K562 (cell line): Measurements from ENCODE around the gene PDE8A. TPM values are rescaled to one million over a fixed set of nuclear protein-coding genes. Genes with fewer than 3 reads are reported as not detected.

Experiments
- ADNP ChIP-seq: fragments of 200-800 bp; sonication (Bioruptor generic); IDR thresholded peaks from 2 replicates; pipeline ENCODE4 v1.6.1; 2016; ENCODE audit warnings: missing genetic modification characterization, missing compliant biosample characterization
- ELF2 ChIP-seq: fragments of 250-450 bp; sonication (Bioruptor Pico); IDR thresholded peaks from 2 replicates; pipeline ENCODE4 v1.5.0; 2021; ENCODE audit warnings: mild to moderate bottlenecking
- MLLT1 ChIP-seq, 2 experiments: fragments of 450-650 bp; IDR thresholded peaks; 2 replicates each; pipeline ENCODE4 v1.6.1; 2016
- NCOA6 ChIP-seq: fragments of 450-650 bp; IDR thresholded peaks from 2 replicates; pipeline ENCODE4 v1.6.1; 2017; ENCODE audit warnings: mild to moderate bottlenecking
- NR3C1 ChIP-seq: sonication (generic); formaldehyde crosslinking; IDR thresholded peaks from 2 replicates; pipeline ENCODE4 v1.8.1; 2022; ENCODE audit warnings: missing genetic modification reagents
- PKNOX1 ChIP-seq: fragments of 450-650 bp; IDR thresholded peaks from 2 replicates; pipeline ENCODE4 v1.6.1; 2016
- RFX1 ChIP-seq: fragments of 450-650 bp; IDR thresholded peaks from 2 replicates; pipeline ENCODE4 v1.6.1; 2016; ENCODE audit warnings: mild to moderate bottlenecking, moderate library complexity
- SNRNP70 ChIP-seq: fragments of 200-400 bp; formaldehyde crosslinking; optimal IDR thresholded peaks from 2 replicates; pipeline ENCODE3; 2017; ENCODE audit warnings: low read depth, low read length
- SRSF3 ChIP-seq: fragments of 200-400 bp; formaldehyde crosslinking; IDR thresholded peaks from 2 replicates; pipeline ENCODE4 v1.6.1; 2016; ENCODE audit warnings: mild to moderate bottlenecking, low read length, moderate library complexity; ENCODE audit not compliant: insufficient read depth
- SRSF7 ChIP-seq: fragments of 200-400 bp; formaldehyde crosslinking; optimal IDR thresholded peaks from 2 replicates; pipeline ENCODE3; 2017; ENCODE audit warnings: mild to moderate bottlenecking, low read depth, low read length
- TEAD2 ChIP-seq: fragments of 450-650 bp; IDR thresholded peaks from 2 replicates; pipeline ENCODE4 v1.6.1; 2016; ENCODE audit warnings: missing genetic modification characterization, control low read depth, missing compliant biosample characterization
- ZBTB40 ChIP-seq, 2 experiments: fragments of 450-650 bp in 1 of 2; sonication (generic) in 1 of 2; formaldehyde crosslinking in 1 of 2; IDR thresholded peaks; 2 replicates each; pipeline versions ENCODE4 v1.7.1 to v1.9.0; 2016 to 2022; ENCODE audit warnings: inconsistent platforms in 1 of 2, mild to moderate bottlenecking in 1 of 2, missing genetic modification reagents in 1 of 2
- ZKSCAN1 ChIP-seq: fragments of 150-350 bp; IDR thresholded peaks from 2 replicates; pipeline ENCODE4 v1.6.1; 2016; ENCODE audit warnings: low read depth, low read length
- ZNF668 ChIP-seq: fragments of 250-450 bp; sonication (Bioruptor Pico); IDR thresholded peaks from 2 replicates; pipeline ENCODE4 v1.8.0; 2022; ENCODE audit warnings: mild to moderate bottlenecking, inconsistent platforms
- ZNF76 ChIP-seq: fragments of 250-450 bp; sonication (Bioruptor Pico); IDR thresholded peaks from 2 replicates; pipeline ENCODE4 v1.4.0; 2020; ENCODE audit warnings: mild to moderate bottlenecking, moderate library complexity, borderline replicate concordance
- polyA plus RNA-seq, 8 experiments: library from polyadenylated mRNA; depleted of rRNA in 4 of 8; stranded (reverse) in 5 of 8; unstranded in 3 of 8; fragments of >200 nt; fragmentation: Nextera tagmentation in 2 of 8; fragmentation: Illumina TruSeq in 1 of 8; extraction: Ambion mirVana in 2 of 8; extraction: Trizol in 1 of 8; gene quantifications; 2 replicates each; pipeline versions ENCODE4 v1.2.1 to v1.2.3, GENCODE V29; 2011 to 2014; ENCODE audit warnings: inconsistent platforms in 1 of 8, missing spikeins in 1 of 8
- total RNA-seq, 7 experiments: library from RNA; depleted of rRNA in 6 of 7; stranded (reverse); fragments of >200 nt in 6 of 7; fragmentation: Illumina TruSeq in 2 of 7; extraction: Trizol in 2 of 7; gene quantifications; 2 replicates each; pipeline versions ENCODE4 v1.2.1 to v1.2.3, GENCODE V29; 2011 to 2021; ENCODE audit warnings: low replicate concordance in 1 of 7

PDE8A gene
- total and polyA plus RNA-seq, 9 of the 15 experiments (the other 6 are each of a cell fraction or from before 2014, with no cell fraction given), result 5.9 to 40.3 (median 19.8) TPM

GRCh38 chr15:84960391-84961113 lies 21.1 kb upstream of the PDE8A start (continued):
- 0 out of 2 replicates have a peak, but pooled peaks have one; percentile 35 for TF ChIP-seq ZBTB40 (IDR thresholded peaks at IDR 0.05)
- TF ChIP-seq ZBTB40 (CRISPR knock-in tag; IDR thresholded peaks at IDR 0.05), result no peak
- no peak for TF ChIP-seq ZNF668 (CRISPR knock-in tag)
- TF ChIP-seq ZKSCAN1, result no peak
- TF ChIP-seq TEAD2, result no peak
- 0 out of 2 replicates have a peak, but pooled peaks have one; percentile 32 for TF ChIP-seq PKNOX1
- no peak for TF ChIP-seq RFX1
- TF ChIP-seq ADNP (tag), result peak; percentile 77
- no peak for TF ChIP-seq SNRNP70
- TF ChIP-seq ELF2 (CRISPR knock-in tag), result 0 out of 2 replicates have a peak, but pooled peaks have one; percentile 20
- TF ChIP-seq SRSF3, result no peak
- no peak for TF ChIP-seq SRSF7
- no peak for TF ChIP-seq ZNF76 (CRISPR knock-in tag)
- TF ChIP-seq MLLT1 (IDR thresholded peaks at IDR 0.05), result 0 out of 4 replicates have a peak, but pooled peaks of 1 of the 2 experiments have one; percentile 11
- no peak for TF ChIP-seq NR3C1 (CRISPR knock-in tag)
- no peak for TF ChIP-seq NCOA6
